ENCODE data around the gene ASCL2. TPM values are rescaled to one million over a fixed set of nuclear protein-coding genes. Genes with fewer than 3 reads are reported as not detected.

ASCL2 gene
- total RNA-seq, 2 donors from 2014 or later = 3.0 TPM; not detected in 1

DNA sequence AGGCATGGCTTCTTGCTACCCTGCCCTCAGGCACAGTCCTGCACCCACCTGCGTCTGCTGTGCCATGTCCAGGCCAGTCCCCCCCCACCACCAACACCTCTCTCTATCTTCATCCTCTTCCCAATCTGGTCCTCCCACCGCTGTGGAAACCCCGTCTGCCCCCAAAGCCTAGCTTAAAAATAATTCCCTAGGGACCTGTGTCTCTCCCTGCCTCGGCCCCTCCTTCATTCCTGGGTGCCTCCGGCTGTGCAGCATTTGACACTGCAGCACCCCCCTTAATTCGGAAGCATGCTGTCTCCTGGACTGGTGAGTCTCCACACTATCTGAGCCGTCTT is 2.5 kb upstream of the ASCL2 start:
- 81 to 83% methylated on average over 7 of the region's 7 CpGs for WGBS, 2 donors
- peaks cover 0 to 10% of the 10 kb centered on the region in 2 donors for H3K27me3 ChIP-seq
- H3K27ac ChIP-seq = no peak overlapping the region
- H3K9me3 ChIP-seq = no peaks in the 10 kb centered on the region
- intact Hi-C loops (cut with DNase I) = no loop called here
- no peaks in the 10 kb centered on the region for H3K36me3 ChIP-seq (replicated peaks in 1 of 2; ENCODE audit: insufficient read depth in 1 of 2, low read depth in 2 of 2)
- H3K4me3 ChIP-seq = no peak overlapping the region
- H3K4me1 ChIP-seq = peaks cover 30% of the 10 kb centered on the region
- TF ChIP-seq CTCF (IDR thresholded peaks at IDR 0.05) = no peak
- no peak for TF ChIP-seq POLR2A (IDR thresholded peaks at IDR 0.05)
- ATAC-seq (no peak), DNase-seq (no peak)

GRCh38 chr11:2272228-2272945 is 2.0 kb upstream of the ASCL2 start:
- Histone ChIP-seq H3K27me3 (peaks cover 0 to 10% of the 10 kb centered on the region in 2 donors), H3K27ac (no peak overlapping the region), H3K9me3 (no peaks in the 10 kb centered on the region), H3K36me3 (replicated peaks in 1 of 2; ENCODE audit: insufficient read depth in 1 of 2, low read depth in 2 of 2) (no peaks in the 10 kb centered on the region), H3K4me1 (peaks cover 30% of the 10 kb centered on the region), H3K4me3 (no peak overlapping the region)
- 67 to 79% methylated on average over 12 to 21 of the region's 21 CpGs for WGBS, 2 donors
- ATAC-seq = no peak
- DNase-seq = peak in 1 of 4 donors; percentile 8
- no peak for TF ChIP-seq POLR2A (IDR thresholded peaks at IDR 0.05)
- TF ChIP-seq CTCF (IDR thresholded peaks at IDR 0.05) = no peak
- intact Hi-C loops (cut with DNase I) = no loop called here

DNA sequence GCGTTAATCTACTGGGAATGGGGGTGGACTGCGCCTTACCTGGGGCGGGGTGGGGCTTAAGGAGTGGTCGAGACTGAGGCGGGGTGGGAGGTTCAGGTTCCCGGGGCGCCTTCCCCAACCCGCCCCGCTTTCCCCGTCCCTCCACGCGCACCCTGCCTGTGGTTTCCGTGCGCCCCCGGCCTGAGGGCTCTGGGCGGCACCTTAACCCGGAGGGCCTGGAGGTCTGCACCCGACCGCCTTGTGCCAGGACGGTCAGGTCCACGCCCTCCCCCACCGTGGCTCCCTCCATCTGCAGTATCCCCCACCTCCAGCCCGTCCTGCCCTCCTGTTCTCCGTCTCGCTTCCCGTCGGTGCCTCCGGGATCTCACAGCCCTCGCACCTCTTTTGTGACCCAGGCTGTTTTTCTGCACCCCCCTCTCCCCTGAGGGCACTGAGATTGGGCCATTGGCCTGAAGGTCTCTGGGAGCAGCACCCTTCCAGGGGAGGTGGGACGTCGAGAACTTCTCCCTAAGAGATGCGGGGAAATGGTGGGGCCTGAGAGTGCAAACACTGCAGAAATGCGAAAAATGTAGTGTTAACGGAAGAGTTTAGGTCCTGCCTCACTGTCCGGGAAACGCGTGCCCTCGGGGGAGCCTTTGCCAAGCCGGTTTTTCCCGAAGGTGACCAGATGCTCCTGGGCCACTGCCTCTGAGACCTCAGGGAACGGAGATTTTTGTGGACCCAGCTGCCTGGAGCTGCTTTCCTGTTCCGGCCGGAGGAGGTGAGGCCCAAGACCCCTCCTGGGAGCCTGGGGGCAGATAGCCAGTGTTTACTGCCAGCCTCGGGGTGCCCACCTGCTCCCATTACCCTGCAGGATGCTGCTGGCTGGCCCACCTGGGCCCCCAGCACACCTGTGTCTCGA is 1.2 kb upstream of the ASCL2 start:
- DNase-seq (peak in 1 of 4 donors; percentile 11), ATAC-seq (no peak)
- Histone ChIP-seq H3K27ac (no peak overlapping the region), H3K4me3 (no peak overlapping the region), H3K4me1 (peaks cover 30% of the 10 kb centered on the region), H3K27me3 (peaks cover 0 to 10% of the 10 kb centered on the region in 2 donors), H3K36me3 (replicated peaks in 1 of 2; ENCODE audit: insufficient read depth in 1 of 2, low read depth in 2 of 2) (no peaks in the 10 kb centered on the region), H3K9me3 (no peaks in the 10 kb centered on the region)
- intact Hi-C loops (cut with DNase I) = no loop called here
- WGBS, 2 donors = 23 to 30% methylated on average over 26 to 45 of the region's 45 CpGs
- TF ChIP-seq POLR2A (IDR thresholded peaks at IDR 0.05) (no peak), CTCF (IDR thresholded peaks at IDR 0.05) (no peak)

DNA sequence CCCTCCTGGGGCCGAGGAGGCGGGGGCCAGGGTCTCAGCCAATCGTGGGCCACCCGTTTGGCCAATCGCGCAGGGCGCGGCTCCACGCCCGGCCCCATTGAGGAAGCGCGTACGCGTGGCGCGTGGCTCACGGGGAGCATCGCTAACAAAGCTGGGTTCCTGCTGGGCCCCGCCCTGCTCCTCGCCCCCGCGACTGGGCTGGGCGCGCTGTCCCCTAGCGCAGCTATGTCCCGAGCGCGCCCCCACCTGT is 614 bp upstream of the ASCL2 start:
- Histone ChIP-seq H3K27ac (no peak overlapping the region), H3K9me3 (no peaks in the 10 kb centered on the region), H3K4me3 (no peak overlapping the region), H3K36me3 (replicated peaks in 1 of 2; ENCODE audit: insufficient read depth in 1 of 2, low read depth in 2 of 2) (no peaks in the 10 kb centered on the region), H3K4me1 (peaks cover 30% of the 10 kb centered on the region), H3K27me3 (peaks cover 0 to 10% of the 10 kb centered on the region in 2 donors)
- 4% methylated on average over 28 of the region's 28 CpGs; no CpG with 5 or more reads in 1 of the 2 donors for WGBS, 2 donors
- ATAC-seq (no peak), DNase-seq (peak in 2 of 4 donors; percentile 39 to 40)
- intact Hi-C loops (cut with DNase I) = no loop called here
- TF ChIP-seq POLR2A (IDR thresholded peaks at IDR 0.05) (no peak), CTCF (IDR thresholded peaks at IDR 0.05) (no peak)
